A549 (cell line): ENCODE results near the gene HOXD12. TPM values are rescaled to one million over a fixed set of nuclear protein-coding genes. Genes with fewer than 3 reads are reported as not detected.

Experiments used
- ATAC-seq, 2 experiments: fragments of 200-7000 bp in 1 of 2; fragments of >200 bp in 1 of 2; cut with Nextera tagmentation in 1 of 2; cut with Tn5 transposase in 1 of 2; 3 replicates each; pipeline versions ENCODE4 v1.8.0 to v1.9.1; 2018 to 2020; ENCODE audit warnings: mild to moderate bottlenecking in 1 of 2, moderate library complexity in 1 of 2
- CTCF ChIA-PET: fragments of 300-600 bp; sonication (Branson Sonifier 250); formaldehyde crosslinking; extraction: SDS; loops from one replicate; lab custom pipeline; 2021; ENCODE audit warnings: antibody characterized with exemption, inconsistent platforms; lab: Yijun Ruan, JAX
- POLR2A ChIA-PET: fragments of 350-600 bp; formaldehyde crosslinking; extraction: SDS; loops from one replicate; lab custom pipeline; 2021; ENCODE audit warnings: antibody characterized with exemption, inconsistent platforms; lab: Yijun Ruan, JAX
- DNase-seq, 2 experiments: peaks; one replicate each; pipeline versions ENCODE4 v3.0.0 to v3.0.0-alpha.2; 2011 to 2016; ENCODE audit warnings: low read depth in 1 of 2, low spot score in 1 of 2
- FAIRE-seq: peaks from 2 replicates; lab custom pipeline; 2011; peaks lifted over from hg19 to GRCh38; lab: Jason Lieb, UNC
- H3K27ac ChIP-seq, 2 experiments: fragments of >200 bp; sonication (Bioruptor Twin); formaldehyde crosslinking; 3 replicates each; pipeline ENCODE4 v1.5.1; 2016 to 2017
- H3K4me1 ChIP-seq: fragments of >200 bp; sonication (Bioruptor Twin); formaldehyde crosslinking; 3 replicates; pipeline ENCODE4 v1.6.1; 2016
- H3K4me2 ChIP-seq: fragments of >200 bp; sonication (Bioruptor Twin); formaldehyde crosslinking; 3 replicates; pipeline ENCODE4 v1.6.1; 2016
- H3K4me3 ChIP-seq: fragments of >200 bp; sonication (Bioruptor Twin); formaldehyde crosslinking; 3 replicates; pipeline ENCODE4 v1.5.1; 2016
- H3K9me3 ChIP-seq: fragments of >200 bp; sonication (Bioruptor Twin); formaldehyde crosslinking; 3 replicates; pipeline ENCODE4 v1.6.1; 2016
- BHLHE40 ChIP-seq: IDR thresholded peaks from 2 replicates; pipeline ENCODE4 v1.6.1; 2012; ENCODE audit warnings: low read depth, low read length, inconsistent platforms
- CHD4 ChIP-seq: fragments of 200-600 bp; sonication (generic); IDR thresholded peaks from 2 replicates; pipeline ENCODE4 v1.6.1; 2016; ENCODE audit warnings: antibody characterized with exemption, mild to moderate bottlenecking, borderline replicate concordance
- CTCF ChIP-seq: fragments of >200 bp; sonication (Bioruptor Twin); formaldehyde crosslinking; IDR thresholded peaks from 3 replicates; pipeline ENCODE4 v1.5.1; 2016
- E2F6 ChIP-seq: IDR thresholded peaks from 2 replicates; pipeline ENCODE4 v1.6.1; 2012; ENCODE audit warnings: low read depth, borderline replicate concordance
- EHMT2 ChIP-seq: fragments of 200-600 bp; sonication (generic); IDR thresholded peaks from 2 replicates; pipeline ENCODE4 v1.6.1; 2016; ENCODE audit warnings: antibody characterized with exemption, low read depth, mild to moderate bottlenecking, moderate library complexity
- FOSL2 ChIP-seq, 2 experiments: fragments of 450-650 bp in 1 of 2; fragments of >200 bp in 1 of 2; sonication (Bioruptor Twin) in 1 of 2; formaldehyde crosslinking; IDR thresholded peaks; 2 replicates each; pipeline versions ENCODE4 v1.5.0 to v1.6.1; 2016 to 2020; ENCODE audit warnings: mild to moderate bottlenecking in 1 of 2, moderate library complexity in 1 of 2
- FOXS1 ChIP-seq: fragments of 250-450 bp; sonication (Bioruptor Pico); IDR thresholded peaks from 2 replicates; pipeline ENCODE4 v1.5.0; 2020; ENCODE audit warnings: mild to moderate bottlenecking, moderate library complexity
- GATA3 ChIP-seq: IDR thresholded peaks from 2 replicates; pipeline ENCODE4 v1.6.1; 2012; ENCODE audit warnings: borderline replicate concordance
- HEYL ChIP-seq: fragments of 250-450 bp; sonication (Bioruptor Pico); IDR thresholded peaks from 2 replicates; pipeline ENCODE4 v1.8.0; 2021; ENCODE audit warnings: mild to moderate bottlenecking, moderate library complexity
- HOXB13 ChIP-seq: fragments of 250-450 bp; sonication (Bioruptor Pico); IDR thresholded peaks from 2 replicates; pipeline ENCODE4 v1.5.0; 2020; ENCODE audit warnings: low read depth, mild to moderate bottlenecking, moderate library complexity
- HOXB5 ChIP-seq: fragments of 250-450 bp; sonication (Bioruptor Pico); IDR thresholded peaks from 2 replicates; pipeline ENCODE4 v1.5.0; 2020; ENCODE audit warnings: mild to moderate bottlenecking, moderate library complexity
- KDM1A ChIP-seq: fragments of 200-600 bp; sonication (generic); IDR thresholded peaks from 2 replicates; pipeline ENCODE4 v1.6.1; 2016; ENCODE audit warnings: low read depth, mild to moderate bottlenecking
- MAZ ChIP-seq: fragments of 150-350 bp; IDR thresholded peaks from 2 replicates; pipeline ENCODE4 v1.6.1; 2014; ENCODE audit warnings: antibody characterized with exemption, low read depth, low read length, borderline replicate concordance
- MYC ChIP-seq: IDR thresholded peaks from 2 replicates; pipeline ENCODE4 v1.6.1; 2012; ENCODE audit warnings: mild to moderate bottlenecking, inconsistent platforms, low read length, improper control_type of control experiment, borderline replicate concordance
- NFE2L2 ChIP-seq: fragments of 150-350 bp; conservative IDR thresholded peaks from 2 replicates; pipeline ENCODE4 v1.6.1; 2014; ENCODE audit warnings: low read length
- NPAS2 ChIP-seq: fragments of 250-450 bp; sonication (Bioruptor Pico); IDR thresholded peaks from 2 replicates; pipeline ENCODE4 v1.8.0; 2022; ENCODE audit warnings: mild to moderate bottlenecking, moderate library complexity, borderline replicate concordance
- POLR2A ChIP-seq: IDR thresholded peaks from 2 replicates; pipeline ENCODE4 v1.6.1; 2012; ENCODE audit warnings: mild to moderate bottlenecking, low read length
- RAD21 ChIP-seq, 2 experiments: fragments of >200 bp in 1 of 2; sonication (Bioruptor Twin) in 1 of 2; formaldehyde crosslinking in 1 of 2; IDR thresholded peaks in 1 of 2; conservative IDR thresholded peaks in 1 of 2; 2 replicates in 1 of 2; 3 replicates in 1 of 2; pipeline ENCODE4 v1.6.1; 2012 to 2018; ENCODE audit warnings: inconsistent platforms in 1 of 2
- RARB ChIP-seq: fragments of 250-450 bp; sonication (Bioruptor Pico); IDR thresholded peaks from 2 replicates; pipeline ENCODE4 v1.8.0; 2021; ENCODE audit warnings: mild to moderate bottlenecking, moderate library complexity
- SMC3 ChIP-seq: fragments of >200 bp; sonication (Bioruptor Twin); formaldehyde crosslinking; IDR thresholded peaks from 3 replicates; pipeline ENCODE4 v1.6.1; 2018; ENCODE audit warnings: inconsistent platforms
- SREBF2 ChIP-seq: fragments of 450-650 bp; IDR thresholded peaks from 2 replicates; pipeline ENCODE4 v1.6.1; 2014; ENCODE audit warnings: mild to moderate bottlenecking, moderate library complexity
- TFCP2L1 ChIP-seq: fragments of 250-450 bp; sonication (Bioruptor Pico); IDR thresholded peaks from 2 replicates; pipeline ENCODE4 v1.5.0; 2021; ENCODE audit warnings: mild to moderate bottlenecking
- ZNF302 ChIP-seq: fragments of 250-450 bp; sonication (Bioruptor Pico); IDR thresholded peaks from 2 replicates; pipeline ENCODE4 v1.9.0; 2021; ENCODE audit warnings: inconsistent platforms, mild to moderate bottlenecking, moderate library complexity
- WGBS: methylation state at CpG from one replicate; pipeline ENCODE4 v1.1.6; 2017; ENCODE audit errors: missing lambda C conversion rate; 5-methylcytosine and 5-hydroxymethylcytosine counted together
- polyA plus RNA-seq, 4 experiments: library from polyadenylated mRNA; depleted of rRNA in 3 of 4; stranded (reverse); fragments of >200 nt; fragmentation: RNase III in 1 of 4; extraction: RNeasy Plus Mini Kit Qiagen cat#74134 plus additional on column Dnase treatment in 1 of 4; gene quantifications; 2 replicates in 3 of 4; 3 replicates in 1 of 4; pipeline ENCODE4 v1.2.3, GENCODE V29; 2011 to 2017
- TF ChIP-seq, protein P1 (sequence below): fragments of >200 bp; sonication (Bioruptor Twin); formaldehyde crosslinking; IDR thresholded peaks from 2 replicates; pipeline ENCODE4 v1.6.1; 2016

HOXD12 gene
- polyA plus RNA-seq, 2 of the 4 experiments (the other 2 are of a cell fraction), result not detected

DNA sequence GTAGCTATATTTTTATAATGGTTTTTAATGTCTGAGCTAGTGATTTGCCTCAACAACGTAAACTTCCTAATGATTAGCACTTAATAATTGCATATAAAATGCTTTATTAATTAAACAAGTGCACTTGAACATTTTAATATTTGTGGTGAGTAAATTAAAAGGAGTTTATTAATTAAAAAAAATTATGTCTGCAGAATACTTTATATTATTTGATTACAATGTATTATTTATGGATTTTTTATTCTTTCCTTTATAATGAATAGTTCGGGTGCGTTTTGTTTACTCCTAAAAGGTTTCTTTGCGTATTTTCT is 32.2 kb downstream of the HOXD12 start (continued):
- no peak for TF ChIP-seq FOSL2 (IDR thresholded peaks at IDR 0.05)
- TF ChIP-seq FOSL2 (CRISPR knock-in tag; IDR thresholded peaks at IDR 0.05), result no peak
- TF ChIP-seq, protein P1, sequence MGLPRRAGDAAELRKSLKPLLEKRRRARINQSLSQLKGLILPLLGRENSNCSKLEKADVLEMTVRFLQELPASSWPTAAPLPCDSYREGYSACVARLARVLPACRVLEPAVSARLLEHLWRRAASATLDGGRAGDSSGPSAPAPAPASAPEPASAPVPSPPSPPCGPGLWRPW, result no peak
- no peak for TF ChIP-seq CHD4
- no peak for TF ChIP-seq E2F6

GRCh38 chr2:176132205-176133171 is 32.9 kb downstream of the HOXD12 start:
- Histone ChIP-seq H3K4me3 (no peak overlapping the region), H3K4me2 (no peak overlapping the region), H3K4me1 (peaks cover 10% of the 10 kb centered on the region; the same call in 2 of the 3 replicates), H3K27ac (no peak overlapping the region), H3K9me3 (no peaks in the 10 kb centered on the region)
- ATAC-seq, result no peak
- DNase-seq, result no peak
- FAIRE-seq, result no peak
- ChIA-PET CTCF (interaction anchor here (1.3 to 9.5 kb wide), 10 partner anchors 9 to 522 kb away, joined by 3 to 139 read pairs (median 10); no protein-coding TSS in a partner anchor), POLR2A (interaction anchor here (0.7 kb wide), 1 partner anchor 35 kb away, joined by 4 read pairs; no protein-coding TSS in a partner anchor)
- 92% methylated on average over 33 of the region's 33 CpGs for WGBS
- TF ChIP-seq EHMT2 (no peak), HEYL (CRISPR knock-in tag) (no peak), BHLHE40 (no peak), TFCP2L1 (CRISPR knock-in tag) (no peak), RARB (no peak), CTCF (no peak), ZNF302 (CRISPR knock-in tag) (no peak), FOXS1 (CRISPR knock-in tag) (no peak), KDM1A (no peak), HOXB5 (CRISPR knock-in tag) (no peak), SMC3 (no peak), SREBF2 (no peak), POLR2A (no peak), MYC (no peak), NFE2L2 (no peak), GATA3 (no peak), HOXB13 (CRISPR knock-in tag) (no peak), NPAS2 (CRISPR knock-in tag) (no peak), MAZ (no peak), RAD21 (conservative IDR thresholded peaks at IDR 0.05 in 1 of 2, IDR thresholded peaks at IDR 0.05 in 1 of 2) (no peak)
